PC-3 (cell line): ENCODE results near the gene EFCAB14. TPM values are rescaled to one million over a fixed set of nuclear protein-coding genes. Genes with fewer than 3 reads are reported as not detected.
"Not testable (repeated sequence)": the region's sequence is repeated elsewhere in the genome, so short reads cannot be mapped to it uniquely, and the experiment has no call there.

Source experiments
- ATAC-seq: fragments of 200-7000 bp; cut with Tn5 transposase; 2 replicates; pipeline ENCODE4 v1.9.1; 2020; ENCODE audit warnings: mild to moderate bottlenecking, moderate library complexity
- BruUV-seq: library from RNA; stranded (reverse); fragments of 400-500 nt; replicated peaks from 2 replicates; lab custom pipeline; 2021; lab: Mats Ljungman, UMichigan
- CTCF ChIA-PET: fragments of 300-600 bp; sonication (Branson Sonifier 250); formaldehyde crosslinking; loops from one replicate; lab custom pipeline; 2022; ENCODE audit warnings: antibody characterized with exemption; lab: Charles Lee
- POLR2A ChIA-PET: fragments of 300-600 bp; sonication (Branson Sonifier 250); formaldehyde crosslinking; loops from one replicate; lab custom pipeline; 2022; ENCODE audit warnings: antibody characterized with exemption; ENCODE audit not compliant: unreplicated experiment; lab: Charles Lee
- DNase-seq: peaks from one replicate; pipeline ENCODE4 v3.0.0-alpha.2; 2015
- H2AFZ ChIP-seq: fragments of 300-600 bp; sonication (generic); 2 replicates; pipeline ENCODE4 v1.6.0; 2016; ENCODE audit warnings: antibody characterized with exemption, low read length
- H3F3A ChIP-seq: fragments of 300-600 bp; sonication (generic); one replicate; pipeline ENCODE4 v1.6.0; 2017; ENCODE audit warnings: antibody characterized with exemption, low read length, control low read depth, mild to moderate bottlenecking; ENCODE audit not compliant: unreplicated experiment
- H3K27ac ChIP-seq: fragments of 300-600 bp; sonication (generic); 2 replicates; pipeline ENCODE4 v1.5.1; 2016; ENCODE audit warnings: mild to moderate bottlenecking, low read length
- H3K27me3 ChIP-seq: fragments of 300-600 bp; sonication (generic); 2 replicates; pipeline ENCODE4 v1.6.1; 2016; ENCODE audit warnings: low read length, mixed read lengths
- H3K36me3 ChIP-seq: fragments of 300-600 bp; sonication (generic); 2 replicates; pipeline ENCODE4 v1.6.1; 2016; ENCODE audit warnings: low read depth, mixed run types, low read length, mixed read lengths
- H3K4me1 ChIP-seq: fragments of 300-600 bp; sonication (generic); 2 replicates; pipeline ENCODE4 v1.5.1; 2016; ENCODE audit warnings: low read length; ENCODE audit not compliant: insufficient read depth
- H3K4me2 ChIP-seq: fragments of 300-600 bp; sonication (generic); 2 replicates; pipeline ENCODE4 v1.6.0; 2016; ENCODE audit warnings: low read length
- H3K4me3 ChIP-seq: fragments of 300-600 bp; sonication (generic); 2 replicates; pipeline ENCODE4 v1.5.1; 2016; ENCODE audit warnings: mild to moderate bottlenecking, low read length, mixed read lengths
- H3K79me2 ChIP-seq: fragments of 300-600 bp; sonication (generic); 2 replicates; pipeline ENCODE4 v1.6.1; 2017; ENCODE audit warnings: low read length, mixed read lengths
- H3K9ac ChIP-seq: fragments of 300-600 bp; sonication (generic); 2 replicates; pipeline ENCODE4 v1.6.0; 2016; ENCODE audit warnings: mild to moderate bottlenecking, low read length
- H3K9me2 ChIP-seq: fragments of 300-600 bp; sonication (generic); replicated peaks from 2 replicates; pipeline ENCODE4 v1.6.1; 2016; ENCODE audit warnings: mixed run types, low read length, mixed read lengths
- H3K9me3 ChIP-seq: fragments of 300-600 bp; sonication (generic); 2 replicates; pipeline ENCODE4 v1.6.1; 2016; ENCODE audit warnings: low read length, mixed read lengths
- H4K20me1 ChIP-seq: fragments of 300-600 bp; sonication (generic); 2 replicates; pipeline ENCODE4 v1.6.1; 2016; ENCODE audit warnings: low read length, mixed read lengths
- EZH2 ChIP-seq: fragments of 300-600 bp; sonication (generic); IDR thresholded peaks from one replicate; pipeline ENCODE4 v1.6.1; 2017; ENCODE audit warnings: antibody characterized with exemption, mild to moderate bottlenecking, low read length; ENCODE audit not compliant: unreplicated experiment
- EZH2phosphoT487 ChIP-seq: fragments of 300-600 bp; sonication (generic); IDR thresholded peaks from 2 replicates; pipeline ENCODE4 v1.6.1; 2018; ENCODE audit warnings: mild to moderate bottlenecking, antibody characterized with exemption, low read length, borderline replicate concordance
- intact Hi-C: fragments of 100-400 bp; cut with micrococcal nuclease; formaldehyde crosslinking; loops from 2 replicates; pipeline ENCODE4 v1.9.0; 2023
- total RNA-seq: library from RNA; depleted of rRNA; stranded (reverse); fragments of >200 nt; gene quantifications from 2 replicates; pipeline ENCODE4 v1.2.3, GENCODE V29; 2014
- TF ChIP-seq, protein P1 (sequence below): fragments of 300-600 bp; sonication (generic); conservative IDR thresholded peaks from 2 replicates; pipeline ENCODE4 v1.5.1; 2017; ENCODE audit warnings: antibody characterized with exemption, low read depth, mild to moderate bottlenecking, low read length

Gene EFCAB14
- total RNA-seq, 1 experiment from 2014 or later: 45.7 TPM

DNA sequence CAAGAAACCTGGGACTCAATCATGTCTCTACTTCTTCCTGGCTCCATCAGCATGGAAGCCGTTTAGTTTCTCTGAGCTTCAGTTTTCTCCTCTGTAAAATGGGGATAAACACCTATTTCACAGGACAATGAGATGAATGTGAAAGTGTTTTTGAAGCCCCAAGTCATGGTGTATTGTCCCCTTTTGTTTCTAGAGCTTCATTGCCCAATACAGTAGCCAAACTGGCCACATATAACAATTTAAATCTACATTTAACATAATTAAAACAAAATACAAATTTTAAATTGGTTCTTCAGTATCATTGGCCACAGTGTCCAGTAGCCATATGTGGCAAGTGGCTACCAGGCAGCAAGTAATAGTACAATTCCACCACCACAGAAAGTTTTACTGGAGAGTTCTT, 2.3 kb upstream of the EFCAB14 start:
- Histone ChIP-seq H3K36me3 (peaks cover 4% of the 10 kb centered on the region; the same call in 1 of the 2 replicates), H2AFZ (no peak overlapping the region), H3K27ac (no peak overlapping the region), H3K79me2 (peaks cover 27% of the 10 kb centered on the region), H3K9me3 (no peaks in the 10 kb centered on the region), H4K20me1 (peaks cover 12% of the 10 kb centered on the region), H3K9ac (no peak overlapping the region), H3F3A (no peaks in the 10 kb centered on the region), H3K4me3 (no peak overlapping the region), H3K9me2 (no peaks in the 10 kb centered on the region), H3K27me3 (no peaks in the 10 kb centered on the region), H3K4me1 (peaks cover 33% of the 10 kb centered on the region), H3K4me2 (no peak overlapping the region)
- POLR2A ChIA-PET: no interaction called here
- TF ChIP-seq EZH2 (no peak), EZH2phosphoT487 (no peak)
- TF ChIP-seq, protein P1, sequence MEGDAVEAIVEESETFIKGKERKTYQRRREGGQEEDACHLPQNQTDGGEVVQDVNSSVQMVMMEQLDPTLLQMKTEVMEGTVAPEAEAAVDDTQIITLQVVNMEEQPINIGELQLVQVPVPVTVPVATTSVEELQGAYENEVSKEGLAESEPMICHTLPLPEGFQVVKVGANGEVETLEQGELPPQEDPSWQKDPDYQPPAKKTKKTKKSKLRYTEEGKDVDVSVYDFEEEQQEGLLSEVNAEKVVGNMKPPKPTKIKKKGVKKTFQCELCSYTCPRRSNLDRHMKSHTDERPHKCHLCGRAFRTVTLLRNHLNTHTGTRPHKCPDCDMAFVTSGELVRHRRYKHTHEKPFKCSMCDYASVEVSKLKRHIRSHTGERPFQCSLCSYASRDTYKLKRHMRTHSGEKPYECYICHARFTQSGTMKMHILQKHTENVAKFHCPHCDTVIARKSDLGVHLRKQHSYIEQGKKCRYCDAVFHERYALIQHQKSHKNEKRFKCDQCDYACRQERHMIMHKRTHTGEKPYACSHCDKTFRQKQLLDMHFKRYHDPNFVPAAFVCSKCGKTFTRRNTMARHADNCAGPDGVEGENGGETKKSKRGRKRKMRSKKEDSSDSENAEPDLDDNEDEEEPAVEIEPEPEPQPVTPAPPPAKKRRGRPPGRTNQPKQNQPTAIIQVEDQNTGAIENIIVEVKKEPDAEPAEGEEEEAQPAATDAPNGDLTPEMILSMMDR: no peak
- DNase-seq (no peak), ATAC-seq (no peak)
- BruUV-seq: no TSS peak
- CTCF ChIA-PET: no interaction called here
- intact Hi-C loops: loop anchor here (10.0 kb wide), 1 partner anchor 276 kb away; no protein-coding TSS in a partner anchor

DNA sequence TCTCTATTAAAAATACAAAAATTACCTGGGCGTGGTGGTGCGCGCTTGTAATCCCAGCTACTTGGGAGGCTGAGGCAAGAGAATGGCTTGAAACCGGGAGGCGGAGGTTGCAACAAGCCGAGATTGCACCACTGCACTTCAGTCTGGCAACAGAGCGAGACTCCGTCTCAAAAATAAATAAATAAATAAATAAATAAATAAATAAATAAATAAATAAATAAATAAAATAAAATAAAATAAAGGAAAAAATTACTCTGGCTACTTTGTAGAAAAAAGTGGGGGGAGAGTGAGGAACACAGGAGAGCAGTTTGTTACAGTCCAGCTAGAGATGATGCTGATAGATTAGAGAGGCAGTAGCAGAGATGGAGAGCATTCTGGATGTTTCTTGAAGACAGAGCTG, 1.4 kb upstream of the EFCAB14 start:
- ATAC-seq, H3F3A ChIP-seq, H3K4me3 ChIP-seq, POLR2A ChIA-PET, H3K9ac ChIP-seq, H3K9me2 ChIP-seq, CTCF ChIA-PET, H3K4me2 ChIP-seq, H3K27ac ChIP-seq, DNase-seq, H2AFZ ChIP-seq, H3K36me3 ChIP-seq, H3K9me3 ChIP-seq, BruUV-seq, H3K27me3 ChIP-seq: not testable (repeated sequence)
- Histone ChIP-seq H4K20me1 (peaks cover 12% of the 10 kb centered on the region), H3K4me1 (peaks cover 26% of the 10 kb centered on the region), H3K79me2 (peaks cover 27% of the 10 kb centered on the region)
- intact Hi-C loops: loop anchor here (10.0 kb wide), 1 partner anchor 276 kb away; no protein-coding TSS in a partner anchor

DNA sequence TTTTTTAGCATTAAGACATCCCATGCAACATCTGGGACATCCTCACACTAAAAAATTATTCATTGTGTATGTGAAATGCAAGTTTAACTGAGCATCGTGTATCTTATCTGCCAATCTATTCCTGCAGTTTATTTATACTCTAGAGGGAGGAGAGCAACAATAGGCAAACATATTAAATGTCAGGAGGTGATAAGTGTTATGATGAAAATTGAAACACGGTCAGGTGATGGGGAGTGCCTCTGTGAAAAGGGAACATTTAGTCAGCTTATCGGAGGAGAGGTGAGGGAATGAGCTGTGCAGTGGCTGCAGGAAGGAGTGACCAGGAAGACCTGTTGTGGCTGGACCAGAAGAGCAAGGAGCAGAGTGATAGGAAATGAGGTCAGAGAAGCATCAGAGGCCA, 775 bp upstream of the EFCAB14 start:
- H4K20me1 ChIP-seq: peaks cover 12% of the 10 kb centered on the region
- intact Hi-C loops: loop anchor here (2.0 to 10.0 kb wide), 4 partner anchors 57 to 275 kb away; partner anchors contain the start of gene MKNK1
- no peaks in the 10 kb centered on the region for H3K27me3 ChIP-seq
- DNase-seq (peak; percentile 53), ATAC-seq (peak; percentile 44)
- TF ChIP-seq EZH2phosphoT487 (no peak), EZH2 (no peak)
- TF ChIP-seq, protein P1: no peak
- ChIA-PET POLR2A (no interaction called here), CTCF (no interaction called here)
- no peaks in the 10 kb centered on the region for H3K9me2 ChIP-seq
- H3K9ac ChIP-seq: peak overlapping the region; percentile 96
- H3K4me3 ChIP-seq: peak overlapping the region; percentile 100
- peak overlapping the region; percentile 100 for H3K4me2 ChIP-seq
- BruUV-seq: no TSS peak
- peak overlapping the region; percentile 88 for H2AFZ ChIP-seq
- H3K79me2 ChIP-seq: peaks cover 27% of the 10 kb centered on the region
- peaks cover 14% of the 10 kb centered on the region for H3K36me3 ChIP-seq
- peak overlapping the region; percentile 55 for H3K27ac ChIP-seq
- no peaks in the 10 kb centered on the region for H3K9me3 ChIP-seq
- no peaks in the 10 kb centered on the region for H3F3A ChIP-seq
- peaks cover 25% of the 10 kb centered on the region for H3K4me1 ChIP-seq
